CD4-positive, alpha-beta memory T cell (primary cell): ENCODE measurements around the gene UTP15. TPM values are rescaled to one million over a fixed set of nuclear protein-coding genes. Genes with fewer than 3 reads are reported as not detected.

ENCODE experiments used
- CTCF ChIA-PET: fragments of 350-600 bp; sonication (Branson Sonifier 250); formaldehyde crosslinking; loops from one replicate; lab custom pipeline; 2021; ENCODE audit warnings: inconsistent platforms; ENCODE audit not compliant: partially characterized antibody; lab: Charles Lee
- POLR2A ChIA-PET: fragments of 350-600 bp; sonication (Branson Sonifier 250); formaldehyde crosslinking; loops from one replicate; lab custom pipeline; 2021; ENCODE audit not compliant: partially characterized antibody; lab: Charles Lee
- DNase-seq, 5 donors: peaks; one replicate each; pipeline versions ENCODE4 v3.0.0 to v3.0.0-alpha.2; 2020 to 2022; ENCODE audit warnings: mixed read lengths in 1 of 5
- H3K27ac ChIP-seq: one replicate; pipeline ENCODE4 v1.7.0; 2013; ENCODE audit warnings: low read depth, low read length
- H3K27me3 ChIP-seq: 2 replicates; pipeline ENCODE4 v1.7.0; 2013; ENCODE audit warnings: mild to moderate bottlenecking, low read length, moderate library complexity; ENCODE audit not compliant: insufficient read depth
- H3K36me3 ChIP-seq: 2 replicates; pipeline ENCODE4 v1.7.0; 2013; ENCODE audit warnings: mild to moderate bottlenecking, low read length, moderate library complexity; ENCODE audit not compliant: insufficient read depth
- H3K4me1 ChIP-seq: 2 replicates; pipeline ENCODE4 v1.7.0; 2013; ENCODE audit warnings: mild to moderate bottlenecking, low read length, moderate library complexity; ENCODE audit not compliant: insufficient read depth
- H3K4me3 ChIP-seq, 2 donors: one replicate each; pipeline ENCODE4 v1.7.0; 2013; ENCODE audit warnings: low read length in 2 of 2, mild to moderate bottlenecking in 1 of 2
- H3K9me3 ChIP-seq, 2 donors: one replicate each; pipeline ENCODE4 v1.7.0; 2013; ENCODE audit warnings: low read length in 2 of 2, control low read depth in 1 of 2; ENCODE audit not compliant: control insufficient read depth in 1 of 2
- H3K27ac Mint-ChIP-seq, 7 donors: one replicate each; pipeline ENCODE4 v1.8.0; 2020 to 2021; ENCODE audit warnings: mixed read lengths in 7 of 7, mild to moderate bottlenecking in 6 of 7, inconsistent platforms in 3 of 7, moderate library complexity in 3 of 7
- H3K27me3 Mint-ChIP-seq, 2 donors: one replicate each; pipeline ENCODE4 v1.8.0; 2020 to 2021; ENCODE audit warnings: mixed read lengths in 2 of 2
- H3K36me3 Mint-ChIP-seq, 2 donors: one replicate each; pipeline ENCODE4 v1.8.0; 2020 to 2021; ENCODE audit warnings: mixed read lengths in 2 of 2, inconsistent platforms in 1 of 2, mild to moderate bottlenecking in 1 of 2
- H3K4me1 Mint-ChIP-seq, 4 donors: one replicate each; pipeline ENCODE4 v1.8.0; 2020 to 2021; ENCODE audit warnings: mixed read lengths in 4 of 4, mild to moderate bottlenecking in 1 of 4
- H3K4me3 Mint-ChIP-seq, 8 donors: one replicate each; pipeline ENCODE4 v1.8.0; 2020 to 2021; ENCODE audit warnings: mixed read lengths in 8 of 8, mild to moderate bottlenecking in 7 of 8, moderate library complexity in 6 of 8, inconsistent platforms in 3 of 8
- H3K9me3 Mint-ChIP-seq, 8 donors: one replicate each; pipeline ENCODE4 v1.8.0; 2020 to 2021; ENCODE audit warnings: mixed read lengths in 8 of 8, mild to moderate bottlenecking in 5 of 8, inconsistent platforms in 3 of 8, moderate library complexity in 1 of 8
- intact Hi-C: fragments of 100-400 bp; cut with micrococcal nuclease; formaldehyde crosslinking; loops from one replicate; pipeline ENCODE4 v1.15.1; 2023
- polyA plus RNA-seq, 2 donors: library from polyadenylated mRNA; unstranded; fragments of 300-500 nt; fragmentation: Illumina TruSeq; gene quantifications; one replicate each; pipeline ENCODE4 v1.2.3, GENCODE V29; 2021
- total RNA-seq, 2 experiments: library from RNA; stranded (reverse); gene quantifications; one replicate each; pipeline ENCODE4 v1.2.3, GENCODE V29; 2021

Gene UTP15
- total and polyA plus RNA-seq, 4 experiments from 2014 or later = 5.0 to 22.7 (median 17.7) TPM

GRCh38 chr5:73564675-73565074 lies 868 bp upstream of the UTP15 start:
- Histone ChIP-seq H3K27me3 (no peaks in the 10 kb centered on the region), H3K27ac (peak overlapping the region; percentile 99), H3K4me3 (peak overlapping the region; percentile 45 to 83), H3K9me3 (no peaks in the 10 kb centered on the region), H3K36me3 (peaks cover 12% of the 10 kb centered on the region), H3K4me1 (peaks cover 35% of the 10 kb centered on the region)
- peak overlapping the region; percentile 95 to 100 (median 99) for H3K4me3 Mint-ChIP-seq
- intact Hi-C loops = loop anchor here (1.0 to 10.0 kb wide), 4 partner anchors 66 to 1950 kb away; partner anchors contain the start of genes BTF3, CERT1, HMGCR and POLK
- ChIA-PET POLR2A (interaction anchor here (0.8 to 2.8 kb wide), 8 partner anchors 9 to 1245 kb away, joined by 3 to 45 read pairs (median 4); partner anchors contain the start of genes BTF3, FCHO2, MRPS27 and PTCD2), CTCF (interaction anchor here (0.9 to 1.4 kb wide), 3 partner anchors 45 to 65 kb away, joined by 3 to 4 read pairs (median 3); no protein-coding TSS in a partner anchor)
- peak overlapping the region; percentile 98 to 100 (median 99) for H3K27ac Mint-ChIP-seq
- H3K27me3 Mint-ChIP-seq = no peaks in the 10 kb centered on the region
- peaks cover 14 to 46% of the 10 kb centered on the region in 2 donors for H3K36me3 Mint-ChIP-seq
- peak in 2 of 5 donors; percentile 12 to 30 for DNase-seq
- H3K4me1 Mint-ChIP-seq = peaks cover 26 to 53% (median 39%) of the 10 kb centered on the region in 4 donors
- peaks cover 0 to 7% (median 0%) of the 10 kb centered on the region in 8 donors for H3K9me3 Mint-ChIP-seq

DNA sequence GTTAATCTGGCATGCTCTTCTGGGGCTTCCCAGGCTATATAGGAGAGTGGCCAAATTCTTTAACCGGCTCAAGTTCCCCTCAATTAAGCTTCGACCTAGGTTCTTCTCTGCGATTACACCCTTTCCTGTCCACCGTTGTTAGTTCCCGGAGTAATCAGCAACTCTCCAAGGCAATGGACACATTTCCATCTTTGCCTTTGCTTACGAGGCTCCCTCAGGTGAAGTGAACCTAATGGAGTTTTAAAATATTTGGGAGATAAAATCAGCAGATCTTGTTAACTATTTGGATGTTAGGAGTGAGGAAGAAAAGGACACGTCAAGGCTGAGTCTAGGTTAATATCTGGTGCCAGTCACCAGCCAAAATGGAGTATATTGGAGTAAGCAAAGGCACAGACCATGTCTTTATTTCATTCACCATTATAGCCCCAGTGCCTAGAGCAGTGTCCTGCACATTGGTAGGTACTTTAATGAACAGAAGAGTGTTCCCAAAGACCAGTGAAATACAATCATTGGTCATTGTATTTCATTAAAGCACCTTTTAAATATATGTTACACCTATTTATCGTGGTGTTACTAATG lies 515 bp downstream of the UTP15 start:
- H3K27ac Mint-ChIP-seq = peak overlapping the region; percentile 98 to 100 (median 99)
- ChIA-PET CTCF (interaction anchor here (1.4 kb wide), 1 partner anchor 61 kb away, joined by 3 read pairs; no protein-coding TSS in a partner anchor), POLR2A (interaction anchor here (0.9 to 2.8 kb wide), 5 partner anchors 12 to 1246 kb away, joined by 3 to 45 read pairs (median 6); partner anchors contain the start of genes BTF3, MRPS27, PTCD2 and TNPO1)
- Histone ChIP-seq H3K36me3 (peaks cover 5% of the 10 kb centered on the region), H3K4me1 (peaks cover 35% of the 10 kb centered on the region), H3K27ac (peak overlapping the region; percentile 99), H3K27me3 (no peaks in the 10 kb centered on the region), H3K4me3 (peak overlapping the region; percentile 45 to 83), H3K9me3 (no peaks in the 10 kb centered on the region)
- no peaks in the 10 kb centered on the region for H3K27me3 Mint-ChIP-seq
- DNase-seq = no peak
- H3K9me3 Mint-ChIP-seq = peaks cover 0 to 7% (median 0%) of the 10 kb centered on the region in 8 donors
- H3K36me3 Mint-ChIP-seq = peaks cover 17 to 49% of the 10 kb centered on the region in 2 donors
- peaks cover 24 to 47% (median 37%) of the 10 kb centered on the region in 4 donors for H3K4me1 Mint-ChIP-seq
- intact Hi-C loops = loop anchor here (1.0 to 10.0 kb wide), 4 partner anchors 68 to 1949 kb away; partner anchors contain the start of genes BTF3, CERT1, HMGCR and POLK
- H3K4me3 Mint-ChIP-seq = peak overlapping the region; percentile 95 to 100 (median 99)

DNA sequence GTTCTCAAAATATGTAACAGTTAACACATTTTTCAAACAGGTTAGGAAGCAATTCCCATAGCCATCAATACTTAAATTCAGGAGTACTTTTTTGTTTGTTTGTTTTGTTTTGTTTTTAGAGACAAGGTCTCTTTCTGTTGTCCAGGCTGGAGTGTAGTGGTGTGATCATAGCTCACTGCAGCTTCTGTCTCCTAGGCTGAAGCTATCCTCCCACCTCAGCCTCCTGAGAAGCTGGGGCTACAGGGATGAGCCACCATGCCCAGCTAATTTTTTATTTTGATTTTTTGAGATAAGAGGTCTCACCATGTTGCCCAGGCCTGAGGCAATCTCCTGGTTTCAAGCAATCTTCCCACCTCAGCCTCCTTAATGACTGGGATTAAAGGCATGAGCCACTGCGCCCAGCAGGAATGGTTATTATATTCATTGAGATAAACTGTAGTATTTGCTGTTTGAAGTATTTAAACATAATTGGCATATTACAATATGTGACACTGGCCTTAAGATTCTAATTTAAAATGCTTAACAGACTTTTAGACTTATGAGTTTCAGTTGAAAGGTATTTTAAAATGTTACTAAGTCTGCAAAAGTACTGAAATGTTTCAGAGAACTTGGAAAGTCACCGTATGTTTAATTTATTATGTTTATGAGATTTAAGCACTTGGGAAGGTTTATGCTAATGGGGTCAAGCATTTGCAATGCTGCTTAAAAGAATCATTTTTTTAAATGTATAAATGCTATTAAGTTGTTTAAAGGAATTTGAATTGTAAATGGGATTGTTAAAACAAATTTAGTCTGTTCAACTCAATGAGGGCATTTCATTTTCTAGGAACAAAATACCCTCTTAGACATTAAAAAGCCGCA lies 17.0 kb downstream of the UTP15 start:
- Histone ChIP-seq H3K4me1 (no peaks in the 10 kb centered on the region), H3K4me3 (no peak overlapping the region), H3K9me3 (no peaks in the 10 kb centered on the region), H3K27ac (no peak overlapping the region), H3K36me3 (peaks cover 32% of the 10 kb centered on the region), H3K27me3 (no peaks in the 10 kb centered on the region)
- DNase-seq = no peak
- no peaks in the 10 kb centered on the region for H3K9me3 Mint-ChIP-seq
- no peaks in the 10 kb centered on the region for H3K27me3 Mint-ChIP-seq
- peaks cover 28 to 37% of the 10 kb centered on the region in 2 donors for H3K36me3 Mint-ChIP-seq
- POLR2A ChIA-PET = interaction anchor here (0.8 kb wide), 1 partner anchor 10 kb away, joined by 3 read pairs; no protein-coding TSS in a partner anchor
- CTCF ChIA-PET = interaction anchor here (1.0 to 3.2 kb wide), 2 partner anchors 9 to 15 kb away, joined by 3 to 26 read pairs; no protein-coding TSS in a partner anchor
- H3K27ac Mint-ChIP-seq = no peak overlapping the region
- H3K4me1 Mint-ChIP-seq = no peaks in the 10 kb centered on the region
- no peak overlapping the region for H3K4me3 Mint-ChIP-seq
- intact Hi-C loops = no loop called here

DNA sequence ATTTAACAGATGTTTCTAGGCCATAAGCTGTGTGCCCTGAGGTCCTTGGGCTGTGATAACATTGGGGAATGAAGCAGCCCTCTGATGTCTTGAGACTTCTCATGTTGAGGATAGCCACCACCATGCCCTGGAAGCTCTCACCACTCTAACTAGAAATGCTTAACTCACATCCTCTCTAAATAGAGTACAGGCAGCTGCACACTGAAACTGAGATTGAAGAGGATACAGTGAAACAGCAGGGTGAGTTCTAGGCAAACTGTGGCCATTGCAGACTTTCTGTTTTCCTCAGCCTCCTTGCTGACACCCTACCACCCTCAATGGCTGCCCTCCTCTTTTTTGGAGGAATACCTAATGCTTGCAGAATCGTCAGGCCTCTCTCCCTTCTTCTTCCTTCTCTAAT lies 22.4 kb downstream of the UTP15 start:
- Mint-ChIP-seq H3K4me3 (no peak overlapping the region), H3K4me1 (no peaks in the 10 kb centered on the region), H3K27me3 (no peaks in the 10 kb centered on the region), H3K9me3 (no peaks in the 10 kb centered on the region), H3K27ac (no peak overlapping the region), H3K36me3 (no peaks in the 10 kb centered on the region)
- ChIA-PET POLR2A (no interaction called here), CTCF (interaction anchor here (9.4 kb wide), 1 partner anchor 204 kb away, joined by 185 read pairs; no protein-coding TSS in a partner anchor)
- no peaks in the 10 kb centered on the region for H3K27me3 ChIP-seq
- intact Hi-C loops = no loop called here
- H3K9me3 ChIP-seq = no peaks in the 10 kb centered on the region
- no peaks in the 10 kb centered on the region for H3K36me3 ChIP-seq
- H3K4me3 ChIP-seq = no peak overlapping the region
- no peak overlapping the region for H3K27ac ChIP-seq
- H3K4me1 ChIP-seq = no peaks in the 10 kb centered on the region
- DNase-seq = no peak

- Histone ChIP-seq H3K36me3 (no peaks in the 10 kb centered on the region), H3K27me3 (no peaks in the 10 kb centered on the region), H3K4me3 (no peak overlapping the region), H3K9me3 (no peaks in the 10 kb centered on the region), H3K4me1 (no peaks in the 10 kb centered on the region), H3K27ac (no peak overlapping the region)
- CTCF ChIA-PET = interaction anchor here (0.7 to 9.4 kb wide), 21 partner anchors 9 to 1058 kb away, joined by 3 to 185 read pairs (median 5); no protein-coding TSS in a partner anchor
- POLR2A ChIA-PET = interaction anchor here (0.9 kb wide), 1 partner anchor 205 kb away, joined by 3 read pairs; no protein-coding TSS in a partner anchor
- H3K27me3 Mint-ChIP-seq = no peaks in the 10 kb centered on the region
- no peak overlapping the region for H3K4me3 Mint-ChIP-seq
- H3K4me1 Mint-ChIP-seq = no peaks in the 10 kb centered on the region
- peak; percentile 51 to 66 (median 62) for DNase-seq
- intact Hi-C loops = loop anchor here (1.0 to 5.0 kb wide), 5 partner anchors 101 to 1057 kb away; partner anchors contain the start of gene ENC1
- H3K36me3 Mint-ChIP-seq = no peaks in the 10 kb centered on the region
- H3K27ac Mint-ChIP-seq = no peak overlapping the region
- no peaks in the 10 kb centered on the region for H3K9me3 Mint-ChIP-seq
Measured at GRCh38 chr5:73591102-73591695, 25.7 kb downstream of the UTP15 start.

DNA sequence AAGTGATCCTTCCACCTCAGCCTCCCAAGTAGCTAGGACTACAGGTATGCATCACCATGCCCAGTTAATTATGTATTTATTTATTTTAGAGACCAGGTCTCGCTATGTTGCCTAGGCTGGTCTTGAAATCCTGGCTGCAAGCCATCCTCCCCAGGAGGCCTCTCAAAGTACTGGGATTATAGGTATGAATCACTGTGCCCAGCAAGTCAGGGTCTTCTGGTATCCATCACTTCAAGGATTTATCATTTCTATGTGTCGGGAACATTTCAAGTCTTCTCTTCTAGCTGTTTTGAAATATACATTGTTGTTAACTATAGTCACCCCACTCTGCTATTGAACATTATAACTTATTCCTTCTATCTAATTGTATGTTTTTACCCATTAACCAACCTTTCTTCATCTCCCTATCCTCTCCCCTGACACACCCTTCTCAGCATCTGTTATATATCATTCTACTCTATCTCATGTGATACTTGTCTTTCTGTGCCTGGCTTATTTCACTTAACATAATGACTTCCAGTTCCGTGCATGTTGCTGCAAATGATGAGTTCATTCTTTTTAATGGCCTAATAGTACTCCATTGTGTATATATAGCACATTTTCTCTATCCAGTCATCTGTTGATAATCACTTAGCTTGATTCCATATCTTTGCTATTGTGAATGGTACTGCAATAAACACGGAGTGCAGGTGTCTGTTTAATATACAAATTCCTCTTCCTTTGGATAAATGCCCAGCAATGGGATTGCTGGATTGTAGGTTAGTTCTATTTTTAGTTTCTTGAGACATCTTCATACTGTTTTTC lies 26.4 kb downstream of the UTP15 start:
- Mint-ChIP-seq H3K36me3 (no peaks in the 10 kb centered on the region), H3K27ac (no peak overlapping the region), H3K9me3 (no peaks in the 10 kb centered on the region), H3K4me1 (no peaks in the 10 kb centered on the region), H3K27me3 (no peaks in the 10 kb centered on the region), H3K4me3 (no peak overlapping the region)
- DNase-seq = no peak
- POLR2A ChIA-PET = interaction anchor here (0.9 kb wide), 1 partner anchor 204 kb away, joined by 3 read pairs; no protein-coding TSS in a partner anchor
- no peaks in the 10 kb centered on the region for H3K27me3 ChIP-seq
- H3K4me3 ChIP-seq = no peak overlapping the region
- H3K4me1 ChIP-seq = no peaks in the 10 kb centered on the region
- CTCF ChIA-PET = interaction anchor here (0.6 to 9.4 kb wide), 20 partner anchors 8 to 1058 kb away, joined by 3 to 185 read pairs (median 6); no protein-coding TSS in a partner anchor
- no peaks in the 10 kb centered on the region for H3K9me3 ChIP-seq
- no peak overlapping the region for H3K27ac ChIP-seq
- intact Hi-C loops = loop anchor here (1.0 to 5.0 kb wide), 5 partner anchors 100 to 1056 kb away; partner anchors contain the start of gene ENC1
- H3K36me3 ChIP-seq = no peaks in the 10 kb centered on the region
